Myocyte (in vitro differentiated cells): ENCODE data around the gene MEI4. TPM values are rescaled to one million over a fixed set of nuclear protein-coding genes. Genes with fewer than 3 reads are reported as not detected.

Experiments
- DNase-seq: peaks from one replicate; pipeline ENCODE4 v3.0.0-alpha.2; 2012; ENCODE audit warnings: low read depth
- total RNA-seq: library from RNA; depleted of rRNA; stranded (reverse); fragments of >200 nt; gene quantifications from 2 replicates; pipeline ENCODE4 v1.2.3, GENCODE V29; 2014

Gene MEI4
- total RNA-seq, 1 donor from 2014 or later = not detected

GRCh38 chr6:77930952-77931351 lies 278.1 kb downstream of the MEI4 start:
- peak; percentile 31 for DNase-seq

DNA sequence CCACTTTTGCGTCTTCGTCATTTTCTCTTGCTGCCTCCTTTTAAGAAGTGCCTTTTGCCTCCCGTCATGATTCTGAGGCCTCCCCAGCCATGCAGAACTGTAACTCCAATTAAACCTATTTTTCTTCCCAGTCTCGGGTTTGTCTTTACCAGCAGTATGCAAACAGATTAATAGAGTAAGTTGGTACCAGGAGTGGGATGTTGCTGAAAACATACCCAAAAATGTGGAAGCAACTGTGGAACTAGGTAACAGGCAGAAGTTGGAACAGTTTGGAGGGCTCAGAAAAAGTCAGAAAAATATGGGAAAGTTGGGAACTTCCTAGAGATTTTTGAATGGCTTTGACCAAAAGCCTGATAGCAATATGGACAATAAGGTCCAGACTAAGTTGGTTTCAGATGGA lies 309.2 kb downstream of the MEI4 start:
- no peak for DNase-seq

GRCh38 chr6:77965449-77965848 lies 312.6 kb downstream of the MEI4 start:
- no peak for DNase-seq

DNA sequence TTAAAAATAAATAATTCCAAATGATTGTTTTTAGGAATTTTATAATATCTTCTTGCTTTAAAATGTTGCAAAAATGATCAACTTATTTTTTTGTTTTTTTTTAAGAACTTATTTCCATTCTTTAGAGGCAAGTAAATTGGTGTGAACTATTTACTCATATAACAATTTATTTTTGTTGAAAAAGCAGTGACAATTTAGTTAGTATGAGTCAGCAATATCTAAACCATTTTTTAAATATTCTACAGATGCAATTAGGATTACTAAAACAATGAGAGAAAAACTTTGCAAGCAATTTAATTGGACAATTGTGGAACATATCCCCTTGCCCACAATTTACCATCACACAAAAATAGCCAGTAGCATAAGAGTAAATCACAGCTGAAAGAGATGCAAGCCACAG lies 319.5 kb downstream of the MEI4 start:
- DNase-seq = no peak

Other genes with a start within 250 kb of the MEI4 start
- 0.48 and 0.73 TPM in 2 replicates for gene HTR1B, start 189.5 kb upstream of the MEI4 start, total RNA-seq